GM10266 (cell line): ENCODE measurements around the gene RBM19.

Experiments used
- DNase-seq: peaks from one replicate; pipeline ENCODE4 v3.0.0; 2012; ENCODE audit errors: extremely low spot score
- CTCF ChIP-seq: IDR thresholded peaks from 2 replicates; pipeline ENCODE4 v1.5.1; 2012; ENCODE audit warnings: mild to moderate bottlenecking, low read depth; ENCODE audit not compliant: control insufficient read depth, insufficient read depth; ENCODE audit errors: missing control alignments

The RBM19 gene

GRCh38 chr12:113961921-113962710 lies 4.0 kb downstream of the RBM19 start:
- no peak for TF ChIP-seq CTCF
- DNase-seq: peak; percentile 71

GRCh38 chr12:113960030-113960429 lies 6.1 kb downstream of the RBM19 start:
- DNase-seq: no peak
- TF ChIP-seq CTCF: no peak

- no peak for DNase-seq
- TF ChIP-seq CTCF: no peak
These were observed 7.0 kb downstream of the RBM19 start for GRCh38 chr12:113959096-113959495.

- no peak for TF ChIP-seq CTCF
- DNase-seq: no peak
These were observed 8.0 kb downstream of the RBM19 start for GRCh38 chr12:113958108-113958507.

- no peak for DNase-seq
- TF ChIP-seq CTCF: no peak
These were observed 8.5 kb downstream of the RBM19 start for GRCh38 chr12:113957627-113958026.

GRCh38 chr12:113955109-113955970 lies 10.8 kb downstream of the RBM19 start:
- peak; percentile 44 for TF ChIP-seq CTCF
- DNase-seq: no peak

- no peak for DNase-seq
- no peak for TF ChIP-seq CTCF
These were observed 11.6 kb downstream of the RBM19 start for GRCh38 chr12:113954547-113954946.
